Measurements from ENCODE around the gene ATP8A1. TPM values are rescaled to one million over a fixed set of nuclear protein-coding genes. Genes with fewer than 3 reads are reported as not detected.

ATP8A1 gene
- total and polyA plus RNA-seq, 2 of the 4 experiments (the other 2 are of a cell fraction) = 0.12 to 0.36 TPM

DNA sequence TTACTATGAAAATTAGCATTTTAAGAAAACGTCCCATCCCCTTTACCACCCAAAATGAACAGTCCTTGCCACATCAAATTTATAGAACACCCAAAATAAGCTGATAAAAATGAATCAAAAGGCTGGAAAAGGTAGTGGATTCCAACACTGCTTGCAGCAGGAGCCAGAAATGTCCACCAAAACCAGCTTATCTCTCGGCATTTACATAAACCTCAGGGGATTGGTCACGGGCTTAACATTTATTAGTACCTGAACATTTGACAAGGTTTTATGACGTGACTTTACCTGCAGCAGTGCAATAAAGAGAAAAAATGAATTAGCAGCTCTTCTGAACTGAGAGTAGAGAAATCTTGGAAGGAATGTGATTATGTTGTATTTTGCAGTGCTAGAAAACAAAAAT lies 31.6 kb downstream of the ATP8A1 start:
- in situ Hi-C loops (cut with MboI; ENCODE audit: low sequenced_read_pairs) (no loop called here), dilution Hi-C loops (cut with HindIII; ENCODE audit: low sequenced_read_pairs, unreplicated experiment) (no loop called here), intact Hi-C loops (cut with micrococcal nuclease) (no loop called here)
- Histone ChIP-seq H3K36me3 (ENCODE audit: control insufficient read depth, insufficient read depth, low read length) (no peaks in the 10 kb centered on the region), H2AK5ac (ENCODE audit: low read depth, low read length) (no peak overlapping the region), H2BK5ac (ENCODE audit: low read depth, low read length, poor library complexity, severe bottlenecking) (no peak overlapping the region), H3K4ac (ENCODE audit: low read depth, low read length) (no peak overlapping the region), H3K4me2 (ENCODE audit: low read depth, low read length) (no peak overlapping the region), H3K56ac (ENCODE audit: extremely low read depth, insufficient read depth, low read length) (no peak overlapping the region), H3K9ac (ENCODE audit: low read depth, low read length) (no peak overlapping the region), H3K79me1 (ENCODE audit: low read depth in 1 of 2, low read length in 2 of 2) (no peaks in the 10 kb centered on the region), H2AFZ (replicated peaks; ENCODE audit: low read length, poor library complexity) (no peak overlapping the region), H3K14ac (replicated peaks; ENCODE audit: low read depth, low read length) (no peak overlapping the region), H3K23ac (ENCODE audit: low read depth, low read length) (no peak overlapping the region), H4K8ac (ENCODE audit: low read depth in 2 of 2, low read length in 2 of 2) (no peak overlapping the region), H3K9me3 (ENCODE audit: control insufficient read depth, insufficient read depth, low read length) (no peaks in the 10 kb centered on the region), H2BK20ac (ENCODE audit: low read depth, low read length) (no peak overlapping the region), H3K9me1 (ENCODE audit: insufficient read depth, low read length) (no peaks in the 10 kb centered on the region), H4K5ac (ENCODE audit: low read depth, low read length) (no peak overlapping the region), H4K20me1 (ENCODE audit: insufficient read depth, low read length) (no peaks in the 10 kb centered on the region), H2BK120ac (ENCODE audit: low read depth, low read length) (no peak overlapping the region), H3K4me3 (ENCODE audit: insufficient read depth, low read depth, low read length) (no peak overlapping the region), H2AK9ac (replicated peaks; ENCODE audit: low read depth, low read length, poor library complexity) (no peak overlapping the region), H3K4me1 (ENCODE audit: control insufficient read depth, insufficient read depth, low read length) (no peaks in the 10 kb centered on the region), H2BK15ac (ENCODE audit: low read depth, low read length) (no peak overlapping the region), H3K18ac (ENCODE audit: low read depth, low read length) (no peak overlapping the region), H3K27ac (ENCODE audit: insufficient read depth, low read length) (no peak overlapping the region), H4K91ac (ENCODE audit: insufficient read depth, low read depth, low read length) (no peak overlapping the region), H3K27me3 (ENCODE audit: control insufficient read depth, insufficient read depth, low read length) (no peaks in the 10 kb centered on the region)
- TF ChIP-seq, protein P1, sequence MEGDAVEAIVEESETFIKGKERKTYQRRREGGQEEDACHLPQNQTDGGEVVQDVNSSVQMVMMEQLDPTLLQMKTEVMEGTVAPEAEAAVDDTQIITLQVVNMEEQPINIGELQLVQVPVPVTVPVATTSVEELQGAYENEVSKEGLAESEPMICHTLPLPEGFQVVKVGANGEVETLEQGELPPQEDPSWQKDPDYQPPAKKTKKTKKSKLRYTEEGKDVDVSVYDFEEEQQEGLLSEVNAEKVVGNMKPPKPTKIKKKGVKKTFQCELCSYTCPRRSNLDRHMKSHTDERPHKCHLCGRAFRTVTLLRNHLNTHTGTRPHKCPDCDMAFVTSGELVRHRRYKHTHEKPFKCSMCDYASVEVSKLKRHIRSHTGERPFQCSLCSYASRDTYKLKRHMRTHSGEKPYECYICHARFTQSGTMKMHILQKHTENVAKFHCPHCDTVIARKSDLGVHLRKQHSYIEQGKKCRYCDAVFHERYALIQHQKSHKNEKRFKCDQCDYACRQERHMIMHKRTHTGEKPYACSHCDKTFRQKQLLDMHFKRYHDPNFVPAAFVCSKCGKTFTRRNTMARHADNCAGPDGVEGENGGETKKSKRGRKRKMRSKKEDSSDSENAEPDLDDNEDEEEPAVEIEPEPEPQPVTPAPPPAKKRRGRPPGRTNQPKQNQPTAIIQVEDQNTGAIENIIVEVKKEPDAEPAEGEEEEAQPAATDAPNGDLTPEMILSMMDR (conservative IDR thresholded peaks at IDR 0.05; ENCODE audit: low read depth, low read length) = no peak
- TF ChIP-seq, protein P2, sequence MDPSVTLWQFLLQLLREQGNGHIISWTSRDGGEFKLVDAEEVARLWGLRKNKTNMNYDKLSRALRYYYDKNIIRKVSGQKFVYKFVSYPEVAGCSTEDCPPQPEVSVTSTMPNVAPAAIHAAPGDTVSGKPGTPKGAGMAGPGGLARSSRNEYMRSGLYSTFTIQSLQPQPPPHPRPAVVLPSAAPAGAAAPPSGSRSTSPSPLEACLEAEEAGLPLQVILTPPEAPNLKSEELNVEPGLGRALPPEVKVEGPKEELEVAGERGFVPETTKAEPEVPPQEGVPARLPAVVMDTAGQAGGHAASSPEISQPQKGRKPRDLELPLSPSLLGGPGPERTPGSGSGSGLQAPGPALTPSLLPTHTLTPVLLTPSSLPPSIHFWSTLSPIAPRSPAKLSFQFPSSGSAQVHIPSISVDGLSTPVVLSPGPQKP (IDR thresholded peaks at IDR 0.05; ENCODE audit: borderline replicate concordance, low read depth, low read length) = no peak
- no peak for TF ChIP-seq BHLHE40 (IDR thresholded peaks at IDR 0.05; ENCODE audit: low read depth, low read length)
- no peak for TF ChIP-seq MAZ (IDR thresholded peaks at IDR 0.05; ENCODE audit: borderline replicate concordance, low read depth, low read length)
- TF ChIP-seq CHD1 (IDR thresholded peaks at IDR 0.05; ENCODE audit: low read depth, low read length) = no peak
- no peak for TF ChIP-seq POLR2A (IDR thresholded peaks at IDR 0.05; ENCODE audit: low read depth, low read length)
- TF ChIP-seq CEBPB (IDR thresholded peaks at IDR 0.05; ENCODE audit: low read depth, low read length) = no peak
- TF ChIP-seq RCOR1 (IDR thresholded peaks at IDR 0.05; ENCODE audit: insufficient replicate concordance, low read length) = no peak
- TF ChIP-seq, protein P3, sequence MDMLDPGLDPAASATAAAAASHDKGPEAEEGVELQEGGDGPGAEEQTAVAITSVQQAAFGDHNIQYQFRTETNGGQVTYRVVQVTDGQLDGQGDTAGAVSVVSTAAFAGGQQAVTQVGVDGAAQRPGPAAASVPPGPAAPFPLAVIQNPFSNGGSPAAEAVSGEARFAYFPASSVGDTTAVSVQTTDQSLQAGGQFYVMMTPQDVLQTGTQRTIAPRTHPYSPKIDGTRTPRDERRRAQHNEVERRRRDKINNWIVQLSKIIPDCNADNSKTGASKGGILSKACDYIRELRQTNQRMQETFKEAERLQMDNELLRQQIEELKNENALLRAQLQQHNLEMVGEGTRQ (IDR thresholded peaks at IDR 0.05; ENCODE audit: low read depth, low read length) = no peak
- no peak for TF ChIP-seq NFE2L2 (IDR thresholded peaks at IDR 0.05; ENCODE audit: low read depth, low read length)
- BruUV-seq (replicated peaks) = no TSS peak
- no CpG with 5 or more reads among the region's 4 CpGs for WGBS, 2 experiments (ENCODE audit: extremely low coverage in 2 of 2, insufficient read length in 1 of 2)
- no peak for DNase-seq
- POLR2A ChIA-PET (ENCODE audit: unreplicated experiment) = no interaction called here
- ATAC-seq (ENCODE audit: low read depth) = no peak
- CTCF ChIA-PET = no interaction called here

All from IMR-90 (cell line).